ENCODE data around the gene SPAG16. TPM values are rescaled to one million over a fixed set of nuclear protein-coding genes. Genes with fewer than 3 reads are reported as not detected.

The SPAG16 gene
- total RNA-seq, 2 donors from 2014 or later: 27.1 to 29.2 TPM

DNA sequence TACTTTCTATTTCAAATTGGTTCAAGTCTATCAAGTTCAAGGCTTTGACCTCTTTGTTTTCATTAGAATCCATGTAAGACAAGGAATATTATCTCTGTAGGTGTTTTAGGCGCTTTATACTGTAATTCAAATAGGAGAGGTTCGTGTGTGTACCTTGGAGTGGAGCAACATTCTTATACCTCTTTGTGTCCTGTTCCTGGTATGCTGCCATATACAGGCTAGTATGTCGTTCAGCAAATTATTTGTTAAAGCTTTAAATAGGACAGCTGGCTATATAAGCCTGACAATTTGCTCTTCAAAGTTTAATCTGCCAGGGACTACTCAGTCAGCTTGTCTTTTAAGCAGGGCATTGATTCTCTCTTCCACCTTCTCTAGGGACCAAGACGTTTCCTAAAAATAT, 31.1 kb upstream of the SPAG16 start:
- 34% methylated on average over 4 of the region's 4 CpGs for WGBS
- peak; percentile 24 for DNase-seq (ENCODE audit: low spot score)
- intact Hi-C loops (cut with DNase I): no loop called here

DNA sequence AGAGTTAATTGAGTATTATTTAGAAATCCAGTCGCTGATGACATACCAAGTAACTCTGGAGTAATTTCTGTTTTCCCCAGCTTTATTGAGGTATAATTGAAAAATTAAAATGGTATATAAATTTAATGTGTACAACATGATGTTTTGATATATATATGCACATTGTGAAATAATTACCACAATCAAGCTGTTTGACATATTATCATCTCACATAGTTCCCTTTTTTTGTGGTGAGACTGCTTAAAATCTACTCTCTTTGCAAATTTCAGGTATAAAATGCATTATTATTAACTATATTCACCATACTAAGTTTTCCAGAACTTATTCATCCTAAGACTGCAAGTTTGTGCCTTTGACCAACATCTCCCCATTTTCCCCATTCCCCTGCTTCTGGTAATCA, 25.0 kb upstream of the SPAG16 start:
- intact Hi-C loops (cut with DNase I): no loop called here
- TF ChIP-seq CTCF (IDR thresholded peaks at IDR 0.05) (no peak), POLR2AphosphoS5 (IDR thresholded peaks at IDR 0.05) (no peak), POLR2A (IDR thresholded peaks at IDR 0.05) (no peak)
- Histone ChIP-seq H3K27ac (no peak overlapping the region), H3K4me3 (no peak overlapping the region), H3K36me3 (no peaks in the 10 kb centered on the region), H3K9me3 (no peaks in the 10 kb centered on the region), H3K4me1 (replicated peaks) (no peaks in the 10 kb centered on the region), H3K27me3 (replicated peaks; ENCODE audit: insufficient read depth) (no peaks in the 10 kb centered on the region)
- WGBS: 83% methylated on average over 1 of the region's 1 CpG
- DNase-seq (ENCODE audit: low spot score): no peak

More for the DNA sequence above, 31.1 kb upstream of the SPAG16 start:
- Histone ChIP-seq H3K27ac (no peak overlapping the region), H3K27me3 (replicated peaks; ENCODE audit: insufficient read depth) (no peaks in the 10 kb centered on the region), H3K4me3 (no peak overlapping the region), H3K36me3 (no peaks in the 10 kb centered on the region), H3K9me3 (no peaks in the 10 kb centered on the region), H3K4me1 (replicated peaks) (no peaks in the 10 kb centered on the region)
- TF ChIP-seq CTCF (IDR thresholded peaks at IDR 0.05) (no peak), POLR2AphosphoS5 (IDR thresholded peaks at IDR 0.05) (peak; percentile 11)

DNA sequence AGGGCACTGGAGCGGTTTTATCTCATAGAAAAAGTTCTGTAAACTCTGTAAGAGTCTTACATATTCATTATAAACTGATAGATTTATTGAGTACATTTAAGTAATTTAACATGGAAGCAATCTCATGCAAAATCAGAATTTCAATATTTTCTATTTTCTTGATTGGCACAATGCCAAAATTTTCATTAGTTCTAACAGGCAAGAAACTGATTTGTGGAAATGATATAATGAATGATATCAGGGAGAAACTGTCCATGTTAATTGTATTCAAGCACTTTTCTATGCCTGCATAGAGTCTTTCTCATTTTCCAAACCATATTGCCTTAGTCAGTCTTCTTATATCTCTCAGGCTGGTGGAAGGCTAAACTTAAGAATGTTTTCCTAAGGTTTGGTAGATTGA, 23.0 kb upstream of the SPAG16 start:
- no peak for DNase-seq (ENCODE audit: low spot score)
- no peak for TF ChIP-seq CTCF (IDR thresholded peaks at IDR 0.05)
- TF ChIP-seq POLR2AphosphoS5 (IDR thresholded peaks at IDR 0.05): no peak
- TF ChIP-seq POLR2A (IDR thresholded peaks at IDR 0.05): no peak
- Histone ChIP-seq H3K4me1 (replicated peaks) (no peaks in the 10 kb centered on the region), H3K27me3 (replicated peaks; ENCODE audit: insufficient read depth) (no peaks in the 10 kb centered on the region), H3K4me3 (no peak overlapping the region), H3K9me3 (no peaks in the 10 kb centered on the region), H3K27ac (no peak overlapping the region), H3K36me3 (no peaks in the 10 kb centered on the region)
- WGBS: 91% methylated on average over 1 of the region's 1 CpG
- intact Hi-C loops (cut with DNase I): no loop called here

DNA sequence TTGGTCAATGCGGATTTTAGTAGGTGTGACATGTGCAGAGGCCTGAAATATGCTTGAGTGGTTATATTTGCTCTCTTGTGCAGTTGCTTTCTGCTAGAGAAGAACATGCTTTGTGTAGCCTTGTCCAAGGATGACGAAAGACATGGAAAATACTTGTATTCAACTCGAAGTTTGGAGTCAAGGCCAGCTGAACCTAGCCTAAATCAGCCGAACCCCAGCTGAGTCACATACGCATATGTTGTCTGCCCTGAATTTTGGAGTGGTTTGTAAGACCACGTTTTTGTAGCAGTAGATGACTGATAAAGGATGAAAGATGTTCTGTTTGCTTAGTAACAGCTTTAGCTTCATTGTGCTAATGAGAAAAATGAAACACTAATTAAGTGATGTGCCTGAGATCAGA, 22.5 kb upstream of the SPAG16 start:
- H3K9me3 ChIP-seq: no peaks in the 10 kb centered on the region
- H3K4me3 ChIP-seq: no peak overlapping the region
- H3K36me3 ChIP-seq: no peaks in the 10 kb centered on the region
- intact Hi-C loops (cut with DNase I): no loop called here
- TF ChIP-seq CTCF (IDR thresholded peaks at IDR 0.05): no peak
- TF ChIP-seq POLR2A (IDR thresholded peaks at IDR 0.05): no peak
- no peak for TF ChIP-seq POLR2AphosphoS5 (IDR thresholded peaks at IDR 0.05)
- no peak overlapping the region for H3K27ac ChIP-seq
- no peaks in the 10 kb centered on the region for H3K4me1 ChIP-seq (replicated peaks)
- 62% methylated on average over 6 of the region's 6 CpGs for WGBS
- DNase-seq (ENCODE audit: low spot score): no peak
- H3K27me3 ChIP-seq (replicated peaks; ENCODE audit: insufficient read depth): no peaks in the 10 kb centered on the region

DNA sequence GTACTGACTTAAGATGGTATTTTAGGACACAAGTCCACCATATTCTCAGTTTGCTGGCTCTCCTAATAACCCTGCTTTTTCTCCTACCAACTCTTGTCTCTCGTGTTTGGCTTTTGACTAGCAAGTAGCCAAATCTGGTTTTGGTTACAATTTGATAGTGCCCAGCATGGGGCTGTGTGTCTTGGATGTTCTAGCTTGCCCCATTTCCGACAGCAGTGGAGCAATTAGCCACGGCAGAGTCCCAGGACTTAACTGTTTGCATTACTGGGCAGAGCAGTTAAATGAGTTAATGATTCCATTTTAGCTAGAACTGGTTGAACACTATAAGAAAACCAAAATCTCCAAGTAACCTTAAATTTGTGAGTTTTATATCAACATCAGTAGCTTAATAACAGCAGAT, 18.6 kb upstream of the SPAG16 start:
- 85% methylated on average over 3 of the region's 3 CpGs for WGBS
- Histone ChIP-seq H3K9me3 (no peaks in the 10 kb centered on the region), H3K27me3 (replicated peaks; ENCODE audit: insufficient read depth) (no peaks in the 10 kb centered on the region), H3K4me1 (replicated peaks) (no peaks in the 10 kb centered on the region), H3K4me3 (no peak overlapping the region), H3K27ac (no peak overlapping the region), H3K36me3 (no peaks in the 10 kb centered on the region)
- no peak for DNase-seq (ENCODE audit: low spot score)
- TF ChIP-seq CTCF (IDR thresholded peaks at IDR 0.05): no peak
- no peak for TF ChIP-seq POLR2A (IDR thresholded peaks at IDR 0.05)
- intact Hi-C loops (cut with DNase I): no loop called here

Data from prostate gland (tissue), 2 donors.